Dermis blood vessel endothelial cell (primary cell): ENCODE measurements around the gene HLA-F. TPM values are rescaled to one million over a fixed set of nuclear protein-coding genes. Genes with fewer than 3 reads are reported as not detected.
A peak's percentile ranks its signal among the peaks of the same experiment; 100 is the strongest.

Experiments used
- DNase-seq: peaks from one replicate; pipeline ENCODE4 v3.0.0; 2010
- total RNA-seq: library from RNA; depleted of rRNA; stranded (reverse); fragments of >200 nt; gene quantifications from 2 replicates; pipeline ENCODE4 v1.2.3, GENCODE V29; 2014

Gene HLA-F
- total RNA-seq, 1 donor from 2014 or later = 68.2 TPM

GRCh38 chr6:29724937-29725869 lies 2.0 kb downstream of the HLA-F start:
- no peak for DNase-seq

- no peak for DNase-seq
Observed at GRCh38 chr6:29726001-29726400, 2.8 kb downstream of the HLA-F start.

DNA sequence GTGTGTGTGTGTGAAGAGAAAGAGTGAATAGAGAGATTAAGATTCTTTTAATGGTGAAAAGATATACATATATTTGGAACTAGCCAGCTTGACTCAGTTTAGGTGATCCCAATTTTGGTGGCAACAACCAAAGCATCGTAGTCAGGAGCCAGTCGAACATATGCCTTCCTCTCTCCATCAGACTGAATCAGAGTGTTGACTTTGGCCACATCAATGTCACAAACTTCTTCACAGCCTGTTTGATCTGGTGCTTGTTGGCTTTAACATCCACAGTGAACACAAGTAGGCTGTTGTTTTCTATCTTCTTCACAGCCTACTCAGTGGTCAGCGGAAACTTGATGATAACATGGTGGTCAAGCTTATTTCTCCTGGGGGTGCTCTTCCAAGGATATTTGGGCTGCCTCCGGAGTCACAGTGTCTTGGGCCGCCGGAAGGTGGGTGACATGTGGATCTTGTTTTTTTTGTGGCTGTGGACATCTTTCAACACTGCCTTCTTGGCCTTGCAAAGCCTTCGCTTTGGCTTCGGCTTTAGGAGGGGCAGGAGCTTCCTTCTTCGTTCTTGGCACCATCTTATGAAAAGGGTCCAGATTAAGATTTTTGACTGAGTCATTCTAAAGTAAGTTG lies 3.4 kb downstream of the HLA-F start:
- no peak for DNase-seq

DNA sequence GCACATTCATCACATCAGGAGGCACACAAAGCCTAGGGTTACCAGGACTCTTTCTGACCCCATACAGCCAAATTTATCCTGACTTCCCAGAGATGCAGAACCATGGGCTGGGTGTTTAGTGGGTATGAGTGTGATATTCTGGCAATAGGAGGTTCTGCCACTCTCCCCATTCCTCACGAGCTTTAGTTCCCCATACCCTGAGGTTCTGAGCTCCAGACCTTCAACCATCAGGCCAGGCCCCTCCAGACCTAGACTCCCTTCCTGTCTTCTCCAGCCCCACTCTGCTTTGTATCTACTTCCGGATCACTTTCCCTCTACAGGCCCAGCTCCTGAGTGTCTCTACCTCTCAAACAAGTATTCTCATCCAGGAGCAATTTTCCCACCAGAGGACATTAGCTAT lies 4.4 kb downstream of the HLA-F start:
- no peak for DNase-seq

DNA sequence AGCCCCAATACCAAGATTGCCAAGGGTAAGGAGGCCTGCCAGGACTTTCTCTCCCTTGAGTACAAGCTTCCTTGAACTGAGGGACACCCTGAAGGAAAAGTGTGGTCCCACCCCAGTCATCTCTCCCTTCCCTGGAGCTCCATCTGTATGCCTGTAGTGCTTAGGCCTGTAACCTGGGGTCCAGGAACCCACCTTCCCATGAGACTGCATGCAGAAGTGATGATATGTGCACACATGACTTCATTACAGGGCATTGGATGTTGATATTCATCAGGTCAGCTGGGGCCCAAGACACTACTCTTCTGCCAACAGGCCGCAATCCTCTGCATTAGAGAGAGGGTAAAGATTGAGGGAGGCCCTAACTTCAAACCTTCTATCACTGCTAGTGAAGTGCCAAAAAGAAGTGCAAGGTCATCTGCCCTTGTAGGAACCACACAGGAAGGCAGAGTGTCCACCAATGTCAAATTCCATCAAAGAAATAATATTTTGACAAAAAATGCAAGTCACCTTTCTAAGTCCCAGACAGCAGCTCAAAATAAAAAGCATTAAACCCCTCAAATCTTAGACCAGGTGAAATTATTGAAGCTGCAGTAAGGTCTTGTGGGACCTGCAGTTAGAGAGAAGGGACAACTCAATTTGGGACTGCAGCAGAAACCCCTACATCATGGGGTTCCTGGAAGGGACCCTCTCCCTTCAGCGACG lies 5.1 kb downstream of the HLA-F start:
- DNase-seq = no peak

DNA sequence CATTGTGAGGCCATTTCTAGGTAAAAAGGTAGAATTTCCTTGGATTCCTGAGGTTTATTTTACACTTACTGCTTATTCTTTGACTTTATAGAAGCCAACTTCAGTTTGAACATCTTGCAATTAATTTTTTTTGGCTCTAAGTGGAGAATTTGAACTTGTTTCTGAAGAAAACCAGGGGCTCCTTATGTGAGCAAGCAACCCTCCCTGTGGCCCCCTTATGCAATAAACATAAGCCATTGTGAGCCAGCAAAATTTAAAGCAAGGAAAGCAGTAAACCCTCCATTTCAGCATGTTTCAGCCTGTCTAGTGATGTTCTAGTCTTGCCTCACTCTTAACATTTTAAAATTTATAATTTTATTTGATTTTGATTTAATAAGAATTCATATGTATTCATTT lies 5.6 kb downstream of the HLA-F start:
- DNase-seq = no peak

- DNase-seq = no peak
Observed at GRCh38 chr6:29729774-29730328, 6.6 kb downstream of the HLA-F start.

- DNase-seq = no peak
Observed at GRCh38 chr6:29730575-29731126, 7.4 kb downstream of the HLA-F start.

- DNase-seq = no peak
Observed at GRCh38 chr6:29731281-29731680, 8.0 kb downstream of the HLA-F start.

DNA sequence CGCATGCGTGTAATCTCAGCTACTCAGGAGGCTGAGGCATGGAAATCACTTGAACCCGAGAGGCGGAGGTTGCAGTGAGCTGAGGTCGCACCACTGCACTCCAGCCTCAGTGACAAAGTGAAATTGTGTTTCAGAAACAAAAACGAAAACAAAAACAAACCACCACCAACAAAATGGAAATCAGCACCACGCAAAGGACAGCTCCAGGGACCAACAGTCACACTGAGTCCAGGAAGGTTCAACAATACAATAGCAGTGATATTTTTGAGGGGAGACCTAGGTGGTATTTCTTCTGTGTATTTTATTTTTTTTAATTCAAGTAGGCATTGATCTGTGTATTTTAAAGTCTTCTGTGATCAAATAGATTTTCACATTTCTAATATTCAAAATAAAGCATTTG lies 9.8 kb downstream of the HLA-F start:
- DNase-seq = no peak

GRCh38 chr6:29734046-29735018 lies 11.1 kb downstream of the HLA-F start:
- no peak for DNase-seq

- no peak for DNase-seq
Observed at GRCh38 chr6:29736563-29736962, 13.3 kb downstream of the HLA-F start.

GRCh38 chr6:29737707-29738630 lies 14.7 kb downstream of the HLA-F start:
- DNase-seq = peak; percentile 88

DNA sequence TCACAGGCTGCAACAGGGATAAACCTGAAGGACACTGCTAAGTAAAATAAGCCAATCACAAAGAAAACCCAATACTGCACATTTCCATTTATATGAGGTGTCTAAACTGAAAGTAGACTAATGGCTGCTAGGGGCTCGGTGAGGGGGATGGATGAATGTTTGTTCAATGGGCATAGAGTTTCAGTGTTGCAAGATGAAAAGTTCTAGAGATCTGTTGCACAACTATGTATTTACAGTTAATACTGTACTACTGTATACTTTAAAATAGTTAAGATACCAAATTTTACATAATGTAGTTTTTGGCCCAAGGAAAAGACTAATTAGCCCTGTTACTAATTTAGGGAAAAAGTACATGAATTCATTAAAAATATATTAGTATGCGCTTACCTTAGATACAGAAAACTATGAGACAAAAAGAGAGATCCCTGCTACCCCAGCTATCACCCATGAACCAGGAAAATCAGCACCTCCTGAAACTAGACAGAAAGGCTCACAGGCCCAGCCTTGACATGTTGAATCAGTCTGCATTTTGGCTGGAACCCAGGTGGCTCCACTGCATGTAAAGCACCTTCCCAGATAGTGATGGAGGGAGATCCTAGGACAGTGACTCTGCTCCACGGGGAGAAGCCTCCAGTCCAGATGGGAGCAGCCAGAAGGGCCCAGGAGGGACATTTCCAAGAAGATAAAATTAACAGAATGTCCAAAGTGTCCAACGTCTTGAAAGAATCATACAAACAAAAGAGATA lies 16.1 kb downstream of the HLA-F start:
- DNase-seq = no peak

DNA sequence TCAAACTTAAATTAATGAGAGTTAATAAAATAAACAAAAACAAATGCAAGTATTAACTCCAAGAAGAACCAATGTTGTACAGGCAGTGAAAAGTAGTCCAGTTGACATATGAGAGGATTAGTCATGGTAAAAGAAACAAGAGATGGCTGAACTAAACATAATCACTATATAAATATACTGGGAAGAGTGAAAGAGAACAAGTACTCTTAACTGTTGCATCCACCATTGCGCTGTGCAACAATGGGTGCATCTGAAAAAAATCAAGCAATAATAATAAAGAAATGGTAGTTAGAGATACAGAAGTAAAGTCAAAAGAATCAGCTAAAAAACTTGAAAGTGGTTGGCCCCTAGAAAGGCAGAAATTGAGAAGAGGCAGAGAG lies 16.6 kb downstream of the HLA-F start:
- no peak for DNase-seq

DNA sequence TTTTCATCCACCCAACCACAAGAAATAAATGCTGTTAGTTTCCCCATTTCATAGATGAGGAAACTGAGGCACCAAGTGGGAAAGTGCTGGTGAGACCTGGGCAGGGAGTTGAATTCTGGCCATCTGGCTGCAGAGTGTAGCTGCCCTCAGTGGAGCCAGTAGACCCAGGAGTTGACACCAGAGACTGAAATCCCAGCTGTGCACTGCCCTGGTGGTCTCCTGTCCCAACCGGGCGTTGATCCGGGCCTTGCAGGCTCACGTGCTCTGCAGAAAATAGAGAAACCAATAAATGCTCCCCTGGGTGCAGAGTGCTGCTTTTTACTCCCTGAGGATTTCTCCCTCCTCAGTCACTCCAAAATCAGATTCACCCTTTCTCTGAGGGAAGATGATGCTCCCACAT lies 18.4 kb downstream of the HLA-F start:
- no peak for DNase-seq

DNA sequence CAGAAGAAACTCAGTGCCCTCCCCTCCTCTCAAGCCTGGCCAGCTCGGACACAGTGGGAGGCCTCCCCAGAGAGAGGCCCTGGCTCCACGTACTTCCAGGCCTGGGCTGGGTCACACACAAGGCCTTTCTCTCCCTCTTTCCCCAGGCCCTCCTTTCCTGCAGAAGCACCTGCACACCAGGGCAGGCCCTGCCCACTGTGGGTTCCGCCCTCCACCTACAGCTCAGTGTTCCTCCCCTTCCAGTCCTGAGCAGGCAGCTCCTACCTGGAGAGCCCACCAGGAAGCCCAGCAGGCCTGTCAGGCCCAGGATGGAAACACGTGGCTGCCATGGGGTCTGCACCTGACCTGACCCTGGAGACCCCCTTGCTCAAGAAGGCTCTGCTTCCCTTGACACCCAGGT lies 18.9 kb downstream of the HLA-F start:
- DNase-seq = no peak

DNA sequence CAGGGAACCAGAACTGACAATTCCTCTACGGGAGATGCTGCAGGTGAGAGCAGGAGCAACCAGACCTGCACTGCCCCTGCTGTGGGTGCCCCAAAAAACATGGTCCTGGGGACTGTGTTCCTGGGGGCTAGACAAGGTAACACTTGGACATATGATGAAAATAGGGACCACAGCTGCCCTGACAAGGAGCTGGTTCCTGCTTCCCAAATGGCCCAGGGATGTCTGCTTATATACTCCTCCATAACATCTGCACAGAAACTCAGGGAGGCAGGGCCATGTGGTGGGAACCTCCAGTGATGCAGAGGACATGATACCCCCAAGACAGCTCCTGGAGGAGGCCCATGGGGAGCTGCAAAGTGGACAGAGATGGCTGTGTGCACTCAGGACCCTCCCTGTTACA lies 19.8 kb downstream of the HLA-F start:
- no peak for DNase-seq

DNA sequence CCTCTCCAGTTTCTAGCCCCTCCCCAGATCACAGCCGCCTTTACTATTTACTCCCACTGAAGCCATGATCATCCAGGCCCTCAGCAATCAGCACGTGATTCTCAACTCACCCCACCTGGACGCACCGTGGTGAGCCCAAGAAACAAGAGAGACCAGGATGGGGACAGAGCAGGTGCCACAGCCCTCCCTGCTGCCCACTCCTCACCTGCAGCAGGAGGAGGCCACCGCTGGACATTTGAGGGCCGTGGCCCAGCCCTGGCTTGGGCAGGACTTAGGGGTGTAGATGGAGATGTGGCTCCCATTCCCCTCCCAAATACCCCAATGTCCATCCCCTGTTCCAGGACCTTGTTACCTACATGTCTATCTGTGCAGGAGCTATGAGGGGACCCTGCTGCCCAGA lies 20.3 kb downstream of the HLA-F start:
- no peak for DNase-seq

GRCh38 chr6:29744131-29744530 lies 20.9 kb downstream of the HLA-F start:
- no peak for DNase-seq
